LNCAP (cell line): ENCODE data around the gene MRPL12.

Experiments
- CTCF ChIP-seq: fragments of 450-650 bp; IDR thresholded peaks from 2 replicates; pipeline ENCODE4 v1.5.1; 2017; ENCODE audit warnings: mild to moderate bottlenecking

MRPL12 gene

GRCh38 chr17:81723651-81724209 is 20.6 kb downstream of the MRPL12 start:
- TF ChIP-seq CTCF = no peak

- TF ChIP-seq CTCF = no peak
Measured at GRCh38 chr17:81725439-81725838, 22.3 kb downstream of the MRPL12 start.

- TF ChIP-seq CTCF = no peak
Measured at GRCh38 chr17:81726004-81726403, 22.8 kb downstream of the MRPL12 start.

- no peak for TF ChIP-seq CTCF
Measured at GRCh38 chr17:81727324-81728031, 24.3 kb downstream of the MRPL12 start.

- peak; percentile 96 for TF ChIP-seq CTCF
Measured at GRCh38 chr17:81733507-81734404, 30.6 kb downstream of the MRPL12 start.

GRCh38 chr17:81734405-81735263 is 31.5 kb downstream of the MRPL12 start:
- no peak for TF ChIP-seq CTCF
